Measurements from ENCODE around the gene SGPP2. TPM values are rescaled to one million over a fixed set of nuclear protein-coding genes. Genes with fewer than 3 reads are reported as not detected.

SGPP2 gene
- total and polyA plus RNA-seq, 2 of the 4 experiments (the other 2 are of a cell fraction), result not detected

GRCh38 chr2:222568865-222569264 is 144.5 kb downstream of the SGPP2 start:
- Histone ChIP-seq H3K18ac (ENCODE audit: low read depth, low read length) (no peak overlapping the region), H3K4me1 (ENCODE audit: control insufficient read depth, insufficient read depth, low read length) (peaks cover 2% of the 10 kb centered on the region), H3K36me3 (ENCODE audit: control insufficient read depth, insufficient read depth, low read length) (peaks cover 6% of the 10 kb centered on the region), H3K4me2 (ENCODE audit: low read depth, low read length) (no peak overlapping the region), H2BK5ac (ENCODE audit: low read depth, low read length, poor library complexity, severe bottlenecking) (no peak overlapping the region), H3K27ac (ENCODE audit: insufficient read depth, low read length) (no peak overlapping the region), H4K5ac (ENCODE audit: low read depth, low read length) (no peak overlapping the region), H3K56ac (ENCODE audit: extremely low read depth, insufficient read depth, low read length) (no peak overlapping the region), H4K8ac (ENCODE audit: low read depth in 2 of 2, low read length in 2 of 2) (no peak overlapping the region), H3K9me1 (ENCODE audit: insufficient read depth, low read length) (no peaks in the 10 kb centered on the region), H3K4me3 (ENCODE audit: insufficient read depth, low read depth, low read length) (no peak overlapping the region), H2AFZ (replicated peaks; ENCODE audit: low read length, poor library complexity) (peak overlapping the region; percentile 5), H3K9ac (ENCODE audit: low read depth, low read length) (no peak overlapping the region), H4K91ac (ENCODE audit: insufficient read depth, low read depth, low read length) (no peak overlapping the region), H2BK15ac (ENCODE audit: low read depth, low read length) (no peak overlapping the region), H4K20me1 (ENCODE audit: insufficient read depth, low read length) (peaks cover 3% of the 10 kb centered on the region; the same call in 1 of the 2 replicates), H2BK120ac (ENCODE audit: low read depth, low read length) (no peak overlapping the region), H3K14ac (replicated peaks; ENCODE audit: low read depth, low read length) (no peak overlapping the region), H3K4ac (ENCODE audit: low read depth, low read length) (no peak overlapping the region), H2AK5ac (ENCODE audit: low read depth, low read length) (no peak overlapping the region), H3K9me3 (ENCODE audit: control insufficient read depth, insufficient read depth, low read length) (no peaks in the 10 kb centered on the region), H2AK9ac (replicated peaks; ENCODE audit: low read depth, low read length, poor library complexity) (no peak overlapping the region), H3K27me3 (ENCODE audit: control insufficient read depth, insufficient read depth, low read length) (no peaks in the 10 kb centered on the region), H3K79me1 (ENCODE audit: low read depth in 1 of 2, low read length in 2 of 2) (no peaks in the 10 kb centered on the region), H3K23ac (ENCODE audit: low read depth, low read length) (no peak overlapping the region), H2BK20ac (ENCODE audit: low read depth, low read length) (no peak overlapping the region)
- ATAC-seq (ENCODE audit: low read depth) (peak; percentile 43; the same call in 1 of the 2 replicates), DNase-seq (peak; percentile 85)
- BruUV-seq (replicated peaks), result no TSS peak
- ChIA-PET CTCF (interaction anchor here (1.5 kb wide), 1 partner anchor 14 kb away, joined by 3 read pairs; no protein-coding TSS in a partner anchor), POLR2A (ENCODE audit: unreplicated experiment) (no interaction called here)
- no CpG with 5 or more reads among the region's 4 CpGs for WGBS, 2 experiments (ENCODE audit: extremely low coverage in 2 of 2, insufficient read length in 1 of 2)
- dilution Hi-C loops (cut with HindIII; ENCODE audit: low sequenced_read_pairs, unreplicated experiment), result no loop called here
- in situ Hi-C loops (cut with MboI; ENCODE audit: low sequenced_read_pairs), result no loop called here
- intact Hi-C loops (cut with micrococcal nuclease), result no loop called here
- no peak for TF ChIP-seq POLR2A (IDR thresholded peaks at IDR 0.05; ENCODE audit: low read depth, low read length)
- TF ChIP-seq RAD21 (IDR thresholded peaks at IDR 0.05; ENCODE audit: low read length), result no peak
- no peak for TF ChIP-seq CTCF (conservative IDR thresholded peaks at IDR 0.05; ENCODE audit: low read depth, low read length)
- no peak for TF ChIP-seq USF2 (IDR thresholded peaks at IDR 0.05; ENCODE audit: low read depth, low read length)
- no peak for TF ChIP-seq RFX5 (IDR thresholded peaks at IDR 0.05; ENCODE audit: low read depth, low read length)
- TF ChIP-seq MAZ (IDR thresholded peaks at IDR 0.05; ENCODE audit: borderline replicate concordance, low read depth, low read length), result no peak
- TF ChIP-seq CEBPB (IDR thresholded peaks at IDR 0.05; ENCODE audit: low read depth, low read length), result no peak
- no peak for TF ChIP-seq CHD1 (IDR thresholded peaks at IDR 0.05; ENCODE audit: low read depth, low read length)
- TF ChIP-seq RCOR1 (IDR thresholded peaks at IDR 0.05; ENCODE audit: insufficient replicate concordance, low read length), result no peak
- TF ChIP-seq ELK1 (IDR thresholded peaks at IDR 0.05; ENCODE audit: borderline replicate concordance, low read depth, low read length), result no peak
- TF ChIP-seq MAFK (IDR thresholded peaks at IDR 0.05; ENCODE audit: low read depth, low read length), result no peak
- TF ChIP-seq SMC3 (IDR thresholded peaks at IDR 0.05; ENCODE audit: low read depth, low read length), result no peak
- no peak for TF ChIP-seq NFE2L2 (IDR thresholded peaks at IDR 0.05; ENCODE audit: low read depth, low read length)
- no peak for TF ChIP-seq MXI1 (IDR thresholded peaks at IDR 0.05; ENCODE audit: borderline replicate concordance, low read depth, low read length)
- no peak for TF ChIP-seq BHLHE40 (IDR thresholded peaks at IDR 0.05; ENCODE audit: low read depth, low read length)
- TF ChIP-seq FOS (IDR thresholded peaks at IDR 0.05; ENCODE audit: low read depth, low read length), result no peak

All from IMR-90 (cell line).